LNCaP clone FGC (cell line): ENCODE measurements around the gene FSHR.

Experiments
- DNase-seq: peaks from one replicate; pipeline ENCODE4 v3.0.0-alpha.2; 2011; ENCODE audit warnings: low read depth
- H3K4me3 ChIP-seq: 2 replicates; pipeline ENCODE4 v1.5.1; 2011; ENCODE audit warnings: mild to moderate bottlenecking, low read depth, low read length, control low read depth
- CTCF ChIP-seq: IDR thresholded peaks from 2 replicates; pipeline ENCODE4 v1.5.1; 2012; ENCODE audit warnings: mild to moderate bottlenecking; ENCODE audit not compliant: control insufficient read depth, insufficient read depth; ENCODE audit errors: extremely low read depth

FSHR gene

GRCh38 chr2:49000695-49001094 is 153.6 kb downstream of the FSHR start:
- no peak overlapping the region for H3K4me3 ChIP-seq
- no peak for DNase-seq
- TF ChIP-seq CTCF = no peak

- DNase-seq = no peak
- no peak overlapping the region for H3K4me3 ChIP-seq
- no peak for TF ChIP-seq CTCF
Measured at GRCh38 chr2:48998449-48998848, 155.9 kb downstream of the FSHR start.

GRCh38 chr2:48993576-48993975 is 160.7 kb downstream of the FSHR start:
- H3K4me3 ChIP-seq = no peak overlapping the region
- DNase-seq = no peak
- TF ChIP-seq CTCF = no peak

GRCh38 chr2:48991415-48992131 is 162.7 kb downstream of the FSHR start:
- no peak for TF ChIP-seq CTCF
- no peak overlapping the region for H3K4me3 ChIP-seq
- no peak for DNase-seq

GRCh38 chr2:48984922-48985321 is 169.4 kb downstream of the FSHR start:
- H3K4me3 ChIP-seq = no peak overlapping the region
- TF ChIP-seq CTCF = no peak
- DNase-seq = no peak

- H3K4me3 ChIP-seq = no peak overlapping the region
- TF ChIP-seq CTCF = no peak
- no peak for DNase-seq
Measured at GRCh38 chr2:48983551-48983950, 170.8 kb downstream of the FSHR start.

- DNase-seq = no peak
- no peak for TF ChIP-seq CTCF
- H3K4me3 ChIP-seq = no peak overlapping the region
Measured at GRCh38 chr2:48982887-48983435, 171.4 kb downstream of the FSHR start.
